ENCODE data around the gene NEK7. TPM values are rescaled to one million over a fixed set of nuclear protein-coding genes. Genes with fewer than 3 reads are reported as not detected.

The NEK7 gene
- polyA plus RNA-seq, 1 donor from 2014 or later = 3.3 TPM

DNA sequence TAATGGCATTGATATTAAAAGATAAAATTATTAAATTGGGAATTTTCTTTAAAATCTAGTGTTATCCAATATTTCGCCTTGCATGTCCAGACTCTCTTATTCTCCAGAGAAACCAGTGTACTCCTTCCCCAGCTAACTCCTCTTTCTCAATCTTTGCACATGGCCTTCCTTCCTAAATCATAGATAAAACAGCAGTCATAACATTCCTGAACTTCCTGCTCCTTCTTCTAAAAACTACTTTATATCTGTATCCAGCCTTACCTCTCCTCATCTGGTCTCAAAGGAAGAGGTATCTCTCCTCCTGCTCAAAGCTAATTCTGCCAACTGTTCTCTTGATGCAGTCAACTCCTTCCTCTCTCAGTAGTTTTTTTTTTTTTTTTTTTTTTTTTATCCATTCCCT lies 39.5 kb upstream of the NEK7 start:
- Histone ChIP-seq H4K20me1 (ENCODE audit: insufficient read depth) (no peaks in the 10 kb centered on the region), H3K4me3 (ENCODE audit: low read length) (no peak overlapping the region), H3K9ac (ENCODE audit: low read length) (no peak overlapping the region), H3K27ac (ENCODE audit: low read length) (no peak overlapping the region), H3K79me2 (replicated peaks; ENCODE audit: insufficient read depth, low read length) (no peaks in the 10 kb centered on the region), H2AFZ (ENCODE audit: low read depth, low read length) (no peak overlapping the region), H3F3A (ENCODE audit: insufficient read depth, low read length, poor library complexity, severe bottlenecking) (no peaks in the 10 kb centered on the region), H3K4me2 (ENCODE audit: low read length) (no peak overlapping the region), H3K36me3 (ENCODE audit: insufficient read depth, low read length) (no peaks in the 10 kb centered on the region), H3K9me3 (ENCODE audit: low read length) (no peaks in the 10 kb centered on the region), H3K27me3 (ENCODE audit: insufficient read depth, low read depth, low read length) (no peaks in the 10 kb centered on the region), H3K9me2 (ENCODE audit: insufficient read depth, low read length) (no peaks in the 10 kb centered on the region)
- TF ChIP-seq EP300 (conservative IDR thresholded peaks at IDR 0.05; ENCODE audit: poor library complexity, severe bottlenecking) = no peak
- TF ChIP-seq EZH2 (IDR thresholded peaks at IDR 0.05; ENCODE audit: borderline replicate concordance, insufficient read depth, low read length, poor library complexity, severe bottlenecking) = no peak
- TF ChIP-seq RAD21 (conservative IDR thresholded peaks at IDR 0.05) = no peak
- no peak for TF ChIP-seq TAF1 (IDR thresholded peaks at IDR 0.05; ENCODE audit: low read depth)
- TF ChIP-seq SMC3 (conservative IDR thresholded peaks at IDR 0.05; ENCODE audit: poor library complexity) = no peak
- TF ChIP-seq, protein P1, sequence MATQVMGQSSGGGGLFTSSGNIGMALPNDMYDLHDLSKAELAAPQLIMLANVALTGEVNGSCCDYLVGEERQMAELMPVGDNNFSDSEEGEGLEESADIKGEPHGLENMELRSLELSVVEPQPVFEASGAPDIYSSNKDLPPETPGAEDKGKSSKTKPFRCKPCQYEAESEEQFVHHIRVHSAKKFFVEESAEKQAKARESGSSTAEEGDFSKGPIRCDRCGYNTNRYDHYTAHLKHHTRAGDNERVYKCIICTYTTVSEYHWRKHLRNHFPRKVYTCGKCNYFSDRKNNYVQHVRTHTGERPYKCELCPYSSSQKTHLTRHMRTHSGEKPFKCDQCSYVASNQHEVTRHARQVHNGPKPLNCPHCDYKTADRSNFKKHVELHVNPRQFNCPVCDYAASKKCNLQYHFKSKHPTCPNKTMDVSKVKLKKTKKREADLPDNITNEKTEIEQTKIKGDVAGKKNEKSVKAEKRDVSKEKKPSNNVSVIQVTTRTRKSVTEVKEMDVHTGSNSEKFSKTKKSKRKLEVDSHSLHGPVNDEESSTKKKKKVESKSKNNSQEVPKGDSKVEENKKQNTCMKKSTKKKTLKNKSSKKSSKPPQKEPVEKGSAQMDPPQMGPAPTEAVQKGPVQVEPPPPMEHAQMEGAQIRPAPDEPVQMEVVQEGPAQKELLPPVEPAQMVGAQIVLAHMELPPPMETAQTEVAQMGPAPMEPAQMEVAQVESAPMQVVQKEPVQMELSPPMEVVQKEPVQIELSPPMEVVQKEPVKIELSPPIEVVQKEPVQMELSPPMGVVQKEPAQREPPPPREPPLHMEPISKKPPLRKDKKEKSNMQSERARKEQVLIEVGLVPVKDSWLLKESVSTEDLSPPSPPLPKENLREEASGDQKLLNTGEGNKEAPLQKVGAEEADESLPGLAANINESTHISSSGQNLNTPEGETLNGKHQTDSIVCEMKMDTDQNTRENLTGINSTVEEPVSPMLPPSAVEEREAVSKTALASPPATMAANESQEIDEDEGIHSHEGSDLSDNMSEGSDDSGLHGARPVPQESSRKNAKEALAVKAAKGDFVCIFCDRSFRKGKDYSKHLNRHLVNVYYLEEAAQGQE (IDR thresholded peaks at IDR 0.05; ENCODE audit: borderline replicate concordance) = no peak
- TF ChIP-seq MXI1 (conservative IDR thresholded peaks at IDR 0.05; ENCODE audit: poor library complexity, severe bottlenecking) = no peak
- no peak for TF ChIP-seq POLR2AphosphoS5 (IDR thresholded peaks at IDR 0.05)

DNA sequence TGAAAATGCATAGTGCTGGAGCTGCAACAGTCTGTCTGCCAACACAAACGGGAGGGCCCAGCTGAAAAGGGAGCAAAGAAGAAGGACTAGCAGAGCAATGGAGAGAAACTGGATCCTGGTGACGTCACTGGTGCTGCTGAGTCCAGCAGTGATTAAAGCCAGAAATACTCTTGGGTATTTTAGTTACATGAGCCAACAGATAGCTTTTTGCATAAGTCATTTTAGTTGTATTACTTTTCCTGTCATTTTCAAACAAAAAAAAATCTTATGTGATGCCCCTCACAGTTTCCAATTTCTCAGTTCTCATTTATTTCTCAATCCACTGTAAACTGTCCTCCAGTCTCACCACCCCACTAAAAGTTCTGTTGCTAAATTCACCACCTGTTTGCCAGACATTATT lies 38.7 kb upstream of the NEK7 start:
- H4K20me1 ChIP-seq (ENCODE audit: insufficient read depth) = no peaks in the 10 kb centered on the region
- H3K9me2 ChIP-seq (ENCODE audit: insufficient read depth, low read length) = no peaks in the 10 kb centered on the region
- H3K4me2 ChIP-seq (ENCODE audit: low read length) = no peak overlapping the region
- H3K9me3 ChIP-seq (ENCODE audit: low read length) = no peaks in the 10 kb centered on the region
- H3K36me3 ChIP-seq (ENCODE audit: insufficient read depth, low read length) = no peaks in the 10 kb centered on the region
- H3K27ac ChIP-seq (ENCODE audit: low read length) = no peak overlapping the region
- no peaks in the 10 kb centered on the region for H3K27me3 ChIP-seq (ENCODE audit: insufficient read depth, low read depth, low read length)
- no peak overlapping the region for H3K4me3 ChIP-seq (ENCODE audit: low read length)
- TF ChIP-seq POLR2AphosphoS5 (IDR thresholded peaks at IDR 0.05) (no peak), SMC3 (conservative IDR thresholded peaks at IDR 0.05; ENCODE audit: poor library complexity) (no peak), MXI1 (conservative IDR thresholded peaks at IDR 0.05; ENCODE audit: poor library complexity, severe bottlenecking) (no peak), TAF1 (IDR thresholded peaks at IDR 0.05; ENCODE audit: low read depth) (no peak), EZH2 (IDR thresholded peaks at IDR 0.05; ENCODE audit: borderline replicate concordance, insufficient read depth, low read length, poor library complexity, severe bottlenecking) (no peak), EP300 (conservative IDR thresholded peaks at IDR 0.05; ENCODE audit: poor library complexity, severe bottlenecking) (no peak), RAD21 (conservative IDR thresholded peaks at IDR 0.05) (no peak)
- TF ChIP-seq, protein P1 (IDR thresholded peaks at IDR 0.05; ENCODE audit: borderline replicate concordance) = no peak
- TF ChIP-seq, protein P2, sequence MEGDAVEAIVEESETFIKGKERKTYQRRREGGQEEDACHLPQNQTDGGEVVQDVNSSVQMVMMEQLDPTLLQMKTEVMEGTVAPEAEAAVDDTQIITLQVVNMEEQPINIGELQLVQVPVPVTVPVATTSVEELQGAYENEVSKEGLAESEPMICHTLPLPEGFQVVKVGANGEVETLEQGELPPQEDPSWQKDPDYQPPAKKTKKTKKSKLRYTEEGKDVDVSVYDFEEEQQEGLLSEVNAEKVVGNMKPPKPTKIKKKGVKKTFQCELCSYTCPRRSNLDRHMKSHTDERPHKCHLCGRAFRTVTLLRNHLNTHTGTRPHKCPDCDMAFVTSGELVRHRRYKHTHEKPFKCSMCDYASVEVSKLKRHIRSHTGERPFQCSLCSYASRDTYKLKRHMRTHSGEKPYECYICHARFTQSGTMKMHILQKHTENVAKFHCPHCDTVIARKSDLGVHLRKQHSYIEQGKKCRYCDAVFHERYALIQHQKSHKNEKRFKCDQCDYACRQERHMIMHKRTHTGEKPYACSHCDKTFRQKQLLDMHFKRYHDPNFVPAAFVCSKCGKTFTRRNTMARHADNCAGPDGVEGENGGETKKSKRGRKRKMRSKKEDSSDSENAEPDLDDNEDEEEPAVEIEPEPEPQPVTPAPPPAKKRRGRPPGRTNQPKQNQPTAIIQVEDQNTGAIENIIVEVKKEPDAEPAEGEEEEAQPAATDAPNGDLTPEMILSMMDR (IDR thresholded peaks at IDR 0.05; ENCODE audit: poor library complexity, severe bottlenecking) = no peak
- no peaks in the 10 kb centered on the region for H3K79me2 ChIP-seq (replicated peaks; ENCODE audit: insufficient read depth, low read length)
- no peak overlapping the region for H2AFZ ChIP-seq (ENCODE audit: low read depth, low read length)
- H3F3A ChIP-seq (ENCODE audit: insufficient read depth, low read length, poor library complexity, severe bottlenecking) = no peaks in the 10 kb centered on the region
- no peak overlapping the region for H3K9ac ChIP-seq (ENCODE audit: low read length)

Measured in neural cell (in vitro differentiated cells).